GM19324 (cell line): ENCODE measurements around the gene ITM2B.

Source experiments
- ATAC-seq: cut with Tn5 transposase; IDR thresholded peaks from one replicate; pipeline ENCODE4 v1.9.1; 2021; ENCODE audit warnings: mild to moderate bottlenecking, moderate library complexity; ENCODE audit not compliant: unreplicated experiment, low FRiP score

ITM2B gene

DNA sequence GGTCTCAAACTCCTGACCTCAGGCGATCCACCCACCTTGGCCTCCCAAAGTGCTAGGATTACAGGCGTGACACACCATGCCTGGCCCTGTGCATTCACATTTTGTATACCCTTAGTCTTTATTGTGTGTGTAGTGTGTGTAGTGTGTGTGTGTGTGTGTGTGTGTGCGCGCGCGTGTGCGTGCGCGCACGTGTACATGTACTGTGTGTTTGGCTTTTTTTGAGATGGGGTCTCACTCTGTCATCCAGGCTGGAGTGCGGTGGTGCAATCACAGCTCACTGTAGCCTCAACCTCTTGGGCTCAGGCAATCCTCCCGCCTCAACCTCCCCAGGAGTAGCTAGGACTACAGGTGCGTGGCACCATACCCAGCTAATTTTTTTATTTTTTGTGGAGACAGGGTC lies 22.1 kb downstream of the ITM2B start:
- no peak for ATAC-seq

DNA sequence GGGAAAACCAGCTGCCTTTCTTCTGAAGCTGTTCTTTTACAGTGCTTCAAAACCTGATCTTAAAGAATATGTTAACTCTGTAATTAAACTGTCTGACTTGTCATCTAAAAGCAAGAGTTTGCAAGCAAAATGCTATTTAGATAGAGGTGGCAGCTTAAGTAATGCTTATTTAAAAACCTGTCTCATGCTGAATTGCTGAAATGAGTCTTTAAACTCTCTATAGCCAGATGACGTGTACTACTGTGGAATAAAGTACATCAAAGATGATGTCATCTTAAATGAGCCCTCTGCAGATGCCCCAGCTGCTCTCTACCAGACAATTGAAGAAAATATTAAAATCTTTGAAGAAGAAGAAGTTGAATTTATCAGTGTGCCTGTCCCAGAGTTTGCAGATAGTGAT lies 22.9 kb downstream of the ITM2B start:
- ATAC-seq = no peak

DNA sequence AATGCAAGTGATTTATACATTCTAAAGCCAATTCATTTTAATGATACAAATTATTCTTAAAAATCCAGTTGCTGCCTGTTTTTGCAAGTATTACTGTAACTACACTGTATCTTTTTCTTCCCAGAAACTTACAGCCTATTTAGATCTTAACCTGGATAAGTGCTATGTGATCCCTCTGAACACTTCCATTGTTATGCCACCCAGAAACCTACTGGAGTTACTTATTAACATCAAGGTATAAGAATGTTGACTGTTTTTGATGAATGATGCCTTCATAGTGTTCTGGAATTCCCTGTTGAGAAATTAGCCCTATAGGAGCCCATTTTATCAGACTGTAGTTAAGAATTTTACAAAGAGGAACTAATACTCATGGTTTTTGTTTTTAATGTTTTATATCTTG lies 25.0 kb downstream of the ITM2B start:
- no peak for ATAC-seq

DNA sequence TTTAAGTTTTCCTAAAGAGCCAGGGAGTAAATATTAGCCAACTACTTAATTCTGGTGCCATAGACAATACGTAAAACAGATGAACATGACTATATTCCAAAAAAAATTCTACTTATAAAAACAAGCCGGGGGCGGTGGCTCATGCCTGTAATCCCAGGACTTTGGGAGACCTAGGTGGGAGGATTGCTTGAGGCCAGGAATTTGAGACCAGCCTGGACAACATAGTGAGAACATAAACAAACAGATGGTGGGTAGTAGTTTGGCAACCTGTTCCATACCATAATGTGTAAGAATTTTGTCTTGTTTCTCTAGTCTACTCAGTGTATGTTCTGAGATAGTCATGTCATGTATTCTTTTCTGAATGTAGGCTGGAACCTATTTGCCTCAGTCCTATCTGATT lies 25.4 kb downstream of the ITM2B start:
- ATAC-seq = no peak

DNA sequence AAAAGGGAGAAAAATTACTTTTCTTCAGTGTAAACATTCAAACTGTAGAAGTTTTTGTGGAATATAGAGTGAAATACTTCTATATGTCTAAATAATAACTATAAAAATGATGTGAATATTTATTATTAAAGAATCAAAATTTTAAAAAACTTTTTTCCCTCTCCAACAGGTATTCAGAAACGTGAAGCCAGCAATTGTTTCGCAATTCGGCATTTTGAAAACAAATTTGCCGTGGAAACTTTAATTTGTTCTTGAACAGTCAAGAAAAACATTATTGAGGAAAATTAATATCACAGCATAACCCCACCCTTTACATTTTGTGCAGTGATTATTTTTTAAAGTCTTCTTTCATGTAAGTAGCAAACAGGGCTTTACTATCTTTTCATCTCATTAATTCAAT lies 28.0 kb downstream of the ITM2B start:
- ATAC-seq = no peak

DNA sequence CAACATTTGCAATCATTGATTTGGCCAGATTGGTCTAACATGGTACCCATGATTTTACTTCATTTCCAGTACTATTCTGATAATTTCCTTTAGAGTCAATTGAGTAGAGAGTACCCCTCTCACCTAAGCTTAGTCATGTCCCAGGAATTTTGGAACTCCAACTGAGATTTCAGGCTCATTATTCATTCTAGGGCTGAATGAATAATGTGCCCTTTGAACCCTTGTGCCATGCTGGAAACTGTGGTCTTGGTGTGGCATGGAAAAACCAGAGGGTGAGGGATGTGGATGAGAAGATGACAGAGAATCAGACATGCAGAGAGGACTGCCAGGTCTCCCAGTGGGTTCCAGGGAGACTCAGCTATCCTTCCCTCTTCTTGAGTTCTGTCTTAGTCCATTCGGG lies 30.2 kb downstream of the ITM2B start:
- no peak for ATAC-seq

DNA sequence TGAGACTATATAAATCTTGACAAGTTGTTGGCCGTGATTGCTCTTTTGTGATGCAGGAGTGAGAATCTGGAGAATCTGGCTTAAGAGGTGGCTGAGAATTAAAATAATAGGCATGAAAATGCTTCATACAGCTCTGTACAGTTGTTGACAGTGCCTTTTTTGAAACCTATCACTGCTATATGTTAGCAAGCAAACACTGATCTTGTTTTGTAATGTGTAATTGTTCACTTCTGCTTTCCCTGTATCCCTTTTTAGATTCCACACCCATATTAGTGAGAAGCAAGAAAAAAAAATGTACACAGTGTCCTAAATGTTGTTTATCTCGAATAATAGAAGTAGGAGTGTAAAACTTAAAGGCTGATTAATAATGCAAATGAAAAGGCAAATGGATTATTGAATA lies 31.1 kb downstream of the ITM2B start:
- ATAC-seq = no peak

DNA sequence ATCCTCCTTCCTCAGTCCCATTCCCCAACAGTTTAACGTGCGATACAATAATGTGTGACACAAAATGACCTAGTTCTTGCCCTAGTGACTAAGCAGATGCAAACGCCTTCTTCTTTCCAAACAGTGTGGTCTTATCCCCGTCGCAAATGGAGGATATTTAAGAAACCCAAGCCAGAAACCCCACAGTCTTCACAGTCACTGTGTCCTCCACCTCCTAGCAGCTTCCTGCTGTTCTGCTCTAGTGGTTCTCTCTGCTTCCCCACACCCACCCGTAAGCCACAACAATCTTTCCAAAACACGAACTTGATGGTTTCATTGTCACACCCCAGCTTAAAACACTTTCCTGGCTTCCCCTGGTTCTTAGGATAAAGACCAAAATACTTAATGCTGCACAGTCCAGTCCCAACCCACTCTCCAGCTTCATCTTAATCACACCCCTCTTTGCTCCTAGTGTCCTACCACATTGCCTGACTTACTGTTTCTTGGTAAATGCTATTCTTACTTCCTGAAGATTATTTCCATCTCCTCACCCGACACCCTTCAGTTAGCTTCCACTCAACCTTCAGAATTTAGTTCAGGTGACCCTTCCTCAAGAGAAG lies 32.3 kb downstream of the ITM2B start:
- no peak for ATAC-seq

DNA sequence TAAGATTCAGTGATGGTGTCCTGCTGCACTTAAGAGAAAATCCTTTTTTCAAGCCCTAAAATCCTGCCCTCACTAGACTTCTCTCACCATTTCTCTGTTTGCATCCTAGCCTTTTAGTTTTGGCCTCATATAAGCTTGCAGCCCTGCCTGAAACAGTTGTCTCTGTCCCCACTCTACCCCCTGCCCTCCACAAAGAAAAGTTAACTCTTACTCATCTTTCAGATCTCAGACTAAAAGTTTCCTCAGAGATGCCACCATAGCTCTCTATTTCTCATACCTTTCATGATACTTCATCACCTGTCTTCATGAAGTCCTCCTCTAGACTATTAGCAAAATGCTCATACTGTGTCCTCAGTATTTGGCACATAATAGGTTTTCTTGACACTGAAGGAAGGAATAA lies 33.1 kb downstream of the ITM2B start:
- ATAC-seq = no peak

DNA sequence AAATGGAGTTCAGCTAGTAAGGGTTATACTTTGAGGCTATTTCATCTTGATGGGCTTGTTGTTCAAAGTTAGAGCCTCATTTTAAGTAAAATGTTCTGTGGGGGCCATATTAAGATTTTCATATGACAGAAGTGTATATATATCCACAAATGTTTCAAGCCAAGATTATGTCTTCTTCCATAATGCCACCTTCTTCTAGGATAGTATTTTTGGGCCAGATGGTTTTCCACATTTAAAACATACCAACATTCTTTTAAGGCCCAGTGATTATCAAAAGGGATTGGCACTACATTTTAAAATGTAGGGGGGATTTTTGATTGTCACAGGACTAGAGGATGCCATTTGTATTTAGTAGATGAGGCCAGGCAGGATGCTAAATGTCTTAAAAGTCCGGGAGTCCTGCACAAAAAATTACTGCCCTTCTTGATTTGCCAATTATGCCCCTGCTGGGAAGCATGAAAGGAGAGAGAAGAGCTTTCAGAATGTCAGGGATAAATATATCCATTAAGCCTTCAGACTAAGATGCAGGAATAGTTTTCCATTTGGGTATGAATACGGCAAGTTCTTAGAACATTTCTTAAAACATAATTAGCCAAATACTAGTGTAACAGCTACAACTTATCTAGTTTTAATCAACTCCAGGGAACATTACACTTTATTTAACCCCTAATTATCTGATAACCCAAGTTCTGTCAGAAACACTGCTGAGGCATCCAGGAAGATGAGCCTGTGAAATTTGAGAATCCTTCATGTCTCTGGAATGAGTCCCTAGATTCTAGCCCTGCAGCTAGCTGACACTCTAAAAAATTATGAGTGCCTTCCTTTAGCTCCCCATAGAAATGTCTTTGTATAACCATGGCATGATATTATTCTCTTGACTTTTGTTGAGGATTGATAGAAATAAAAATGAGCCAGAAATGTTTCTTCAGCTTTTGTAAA lies 34.0 kb downstream of the ITM2B start:
- ATAC-seq = no peak

DNA sequence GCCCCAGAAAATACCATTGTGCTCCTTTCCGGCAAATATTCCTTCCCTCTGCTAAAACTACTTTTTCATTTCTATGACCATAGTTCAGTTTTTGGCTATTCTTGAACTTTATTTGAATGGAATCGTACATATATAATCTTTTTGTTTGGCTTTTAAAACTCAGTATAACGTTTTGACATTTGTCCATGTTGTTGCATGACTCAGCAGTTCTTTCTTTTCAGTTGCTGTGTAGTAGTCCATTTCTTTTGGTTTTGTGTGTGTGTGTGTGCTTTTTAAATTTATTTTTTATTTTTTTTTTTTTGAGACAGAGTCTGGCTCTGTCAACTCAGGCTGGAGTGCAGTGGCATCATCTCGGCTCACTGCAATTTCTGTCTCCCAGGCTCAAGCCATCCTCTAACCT lies 35.0 kb downstream of the ITM2B start:
- no peak for ATAC-seq

DNA sequence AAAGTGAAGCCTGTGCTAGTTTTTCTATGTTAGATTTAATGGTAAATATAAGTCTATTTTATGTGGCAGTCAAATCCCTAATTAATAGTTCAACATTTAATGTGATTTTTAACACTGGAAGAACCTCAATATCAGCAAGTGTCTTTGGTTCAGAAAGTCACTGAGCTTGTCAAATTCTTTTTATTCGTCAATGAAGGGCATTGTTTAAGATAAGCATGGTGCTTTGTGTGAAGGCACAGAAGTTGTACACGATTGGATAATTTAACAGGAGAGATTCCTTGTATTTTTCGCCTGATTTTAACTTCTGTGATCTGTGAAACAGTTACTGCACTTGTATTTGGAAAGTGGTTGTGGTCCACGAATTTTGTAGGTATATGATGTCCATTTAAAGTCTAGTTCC lies 40.3 kb downstream of the ITM2B start:
- ATAC-seq = no peak

DNA sequence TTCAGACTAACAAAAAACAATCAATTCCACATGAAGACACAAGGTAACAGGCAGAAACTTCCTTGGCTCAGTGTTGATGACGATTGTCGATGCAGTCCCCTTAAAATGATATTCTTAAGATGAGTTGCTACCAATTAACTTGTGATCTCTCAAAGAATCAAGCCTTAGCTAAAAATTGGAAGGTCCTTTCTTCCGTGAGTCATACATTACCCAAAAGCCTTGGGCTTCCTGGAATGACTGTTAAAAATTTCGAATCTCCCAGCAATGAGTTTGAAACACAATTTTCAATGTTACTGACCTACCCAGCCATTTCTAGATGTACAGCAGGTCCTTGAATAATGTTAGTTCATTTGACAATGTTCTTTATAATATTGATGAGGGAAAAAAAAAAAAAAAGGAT lies 42.5 kb downstream of the ITM2B start:
- no peak for ATAC-seq

DNA sequence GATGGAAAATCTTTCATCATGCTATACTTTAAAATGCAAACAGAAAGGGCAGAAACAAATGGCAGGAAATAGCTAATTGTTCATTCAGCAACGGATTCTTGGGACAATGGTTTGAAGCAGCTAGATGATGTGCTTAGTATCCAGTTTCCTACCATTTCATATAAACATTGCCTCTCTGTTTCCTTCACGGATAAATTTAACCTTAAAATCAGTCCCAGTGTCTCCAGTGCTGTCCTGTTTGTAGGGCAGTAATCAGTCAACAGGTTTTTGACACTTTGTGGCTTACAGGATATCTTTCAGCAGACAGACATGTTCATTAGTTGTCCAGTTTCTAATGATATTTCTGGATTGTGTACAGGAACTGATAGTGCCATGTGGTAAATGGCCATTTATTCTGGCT lies 45.8 kb downstream of the ITM2B start:
- ATAC-seq = no peak

DNA sequence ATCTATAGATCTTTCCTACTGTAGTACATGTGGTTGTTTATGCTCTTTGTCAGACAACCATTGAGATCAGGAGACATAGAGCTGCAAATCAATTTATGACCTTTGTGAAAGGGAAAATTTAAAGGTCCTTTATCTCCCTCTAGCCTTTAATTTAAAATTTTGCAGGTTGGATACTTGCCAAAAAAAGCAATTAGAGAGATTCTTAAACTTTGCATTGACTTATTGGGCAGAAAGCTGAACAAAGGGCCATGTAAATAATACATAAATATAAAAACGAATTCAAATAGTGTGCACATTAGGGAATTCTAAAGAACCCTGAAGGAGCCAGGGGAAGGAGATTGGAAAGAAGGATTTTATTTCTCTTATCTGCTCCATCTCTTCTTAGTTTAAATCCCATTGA lies 48.5 kb downstream of the ITM2B start:
- ATAC-seq = no peak

DNA sequence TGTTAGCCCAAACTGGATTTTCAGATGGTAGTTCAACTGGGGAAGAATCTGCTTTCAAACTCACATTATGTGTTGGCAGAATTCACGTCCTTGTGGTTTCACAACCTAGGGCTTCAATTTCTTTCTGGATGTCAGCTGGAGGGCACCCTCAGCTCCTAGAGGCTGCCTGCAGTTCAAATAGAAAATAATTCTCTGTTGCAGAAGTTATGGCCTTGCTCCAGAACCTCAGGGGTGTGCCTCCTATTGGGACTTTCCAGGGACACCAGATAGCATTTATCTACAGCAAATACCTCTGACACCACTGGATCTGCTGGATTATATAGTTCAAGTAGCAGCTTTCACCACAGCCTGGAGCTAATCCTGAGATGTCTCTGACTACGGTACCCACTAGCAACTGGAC lies 58.7 kb downstream of the ITM2B start:
- no peak for ATAC-seq

DNA sequence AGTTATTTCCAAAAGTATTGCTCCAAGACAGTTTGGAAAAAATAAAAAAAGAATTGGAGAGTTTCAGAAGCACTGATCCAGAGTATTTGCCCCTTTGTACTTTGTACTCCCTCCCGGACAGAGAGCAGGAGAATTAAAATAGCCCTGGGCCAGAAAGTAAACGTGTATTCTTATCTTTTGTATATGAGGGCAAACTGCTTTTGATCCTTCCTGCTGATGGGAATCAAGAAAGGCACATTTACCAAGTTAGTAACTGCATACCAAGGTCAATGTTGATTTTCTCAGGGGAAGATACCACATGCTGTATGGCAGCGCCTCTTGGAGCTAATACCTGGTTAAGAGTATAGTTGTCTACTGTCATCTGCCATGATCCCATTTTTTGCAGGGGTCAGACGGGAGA lies 59.6 kb downstream of the ITM2B start:
- ATAC-seq = no peak

DNA sequence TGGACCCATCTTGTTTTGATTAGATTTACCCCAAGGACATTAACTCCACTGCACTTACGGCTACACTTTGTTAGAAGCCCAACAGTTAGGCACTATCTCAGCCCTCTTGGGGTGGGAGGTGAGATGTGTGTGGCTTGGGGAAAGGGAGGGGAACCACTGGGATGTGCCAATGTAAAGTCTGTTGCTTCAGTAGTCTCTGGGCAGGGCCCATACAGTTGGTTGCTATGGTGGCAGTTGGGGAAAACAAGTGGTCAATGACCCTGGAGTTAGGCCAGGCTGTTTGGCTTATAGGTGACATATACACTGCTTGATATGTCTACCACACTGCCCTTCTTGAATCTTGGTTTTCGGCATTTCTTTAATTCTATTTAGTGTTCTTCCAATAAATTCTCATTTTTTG lies 61.6 kb downstream of the ITM2B start:
- no peak for ATAC-seq

DNA sequence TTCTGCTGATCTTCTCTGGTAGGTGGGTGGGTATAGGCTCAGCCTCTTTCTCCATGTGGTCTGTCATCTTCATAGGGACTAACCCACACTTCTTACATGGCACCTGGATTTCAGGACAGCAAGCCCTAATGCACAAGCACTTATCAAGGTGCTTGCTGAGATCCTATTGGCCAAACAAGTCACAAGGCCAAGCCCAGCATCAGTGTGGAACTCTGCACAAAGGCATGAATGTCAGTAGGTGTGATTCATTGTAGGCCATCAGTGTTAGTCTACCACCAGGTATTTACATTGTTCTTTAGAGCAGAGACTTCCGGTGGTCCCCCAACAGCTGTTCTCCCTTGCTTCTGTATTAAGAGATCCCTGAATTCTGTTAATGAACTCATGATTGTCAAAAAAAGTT lies 62.3 kb downstream of the ITM2B start:
- ATAC-seq = no peak

DNA sequence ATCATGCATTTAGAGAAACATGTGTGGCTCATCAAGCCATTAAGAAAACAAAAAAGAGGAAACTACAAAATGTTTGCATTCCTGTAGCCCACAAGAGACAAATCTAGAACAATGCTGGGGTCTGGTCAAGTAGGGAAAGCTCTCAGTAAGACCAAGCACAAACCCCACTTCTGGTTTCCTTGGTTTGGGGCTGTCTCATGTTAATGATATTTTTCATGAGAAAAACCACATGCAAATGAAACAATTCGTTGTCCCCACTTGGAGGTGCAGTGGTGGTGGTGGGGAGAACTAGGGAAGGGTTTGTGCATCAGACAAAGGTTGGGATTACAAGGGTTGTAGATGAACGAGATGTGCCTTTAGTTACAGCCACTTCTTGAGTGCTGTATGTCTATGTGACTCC lies 63.5 kb downstream of the ITM2B start:
- ATAC-seq = peak; percentile 47

DNA sequence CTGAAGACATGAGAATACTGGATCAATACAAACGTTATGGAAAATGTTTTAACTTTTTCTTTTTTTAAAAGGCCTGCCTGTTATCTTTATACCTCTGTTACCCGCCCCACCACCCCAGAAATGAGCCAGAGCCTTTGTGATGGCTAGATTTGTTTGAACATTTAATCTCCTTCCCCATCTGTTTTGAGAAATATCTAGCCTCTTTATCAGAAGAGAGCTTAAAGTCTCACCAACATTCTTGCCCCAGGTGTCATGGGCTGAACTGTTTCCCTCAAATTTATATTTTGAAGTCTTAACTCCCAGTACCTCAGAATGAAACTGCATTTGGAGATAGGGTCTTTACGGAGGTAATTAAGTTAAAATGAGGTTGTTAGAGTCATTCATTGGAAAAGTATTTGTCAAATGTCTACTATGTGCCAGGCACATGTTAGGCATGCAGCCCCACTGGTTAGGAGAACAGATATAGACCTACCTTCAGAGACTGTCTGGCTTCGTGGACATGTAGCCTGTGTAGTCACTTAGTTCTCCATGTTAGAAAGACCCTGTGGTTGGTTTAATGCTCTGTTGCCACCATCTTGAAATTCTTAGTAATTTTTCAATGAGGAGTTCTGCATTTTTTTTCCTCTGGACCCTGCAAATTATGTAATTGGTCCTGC lies 64.3 kb downstream of the ITM2B start:
- no peak for ATAC-seq

DNA sequence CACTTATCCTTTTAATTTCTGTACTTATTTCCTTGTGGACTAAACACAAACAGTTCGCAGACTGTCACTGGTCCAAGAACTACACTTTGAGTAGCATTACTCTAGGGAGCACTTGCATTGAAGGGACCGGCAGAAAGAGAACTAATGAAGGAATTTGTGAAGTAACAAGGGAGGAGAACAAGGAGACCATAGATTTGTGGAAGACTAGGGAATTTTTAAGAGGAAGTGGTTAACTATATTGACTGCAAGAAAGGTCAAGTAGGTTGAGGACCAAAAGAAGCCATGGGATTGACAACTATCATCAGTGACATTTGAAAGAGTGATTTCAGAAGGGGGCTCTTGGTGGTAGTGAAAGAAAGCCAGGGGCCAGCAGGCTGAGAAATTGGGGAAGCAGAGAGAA lies 66.6 kb downstream of the ITM2B start:
- no peak for ATAC-seq
